ENCODE data around the gene PRR5L. TPM values are rescaled to one million over a fixed set of nuclear protein-coding genes. Genes with fewer than 3 reads are reported as not detected.

Gene PRR5L
- total RNA-seq, 4 donors from 2014 or later: 8.8 to 29.7 (median 9.4) TPM

DNA sequence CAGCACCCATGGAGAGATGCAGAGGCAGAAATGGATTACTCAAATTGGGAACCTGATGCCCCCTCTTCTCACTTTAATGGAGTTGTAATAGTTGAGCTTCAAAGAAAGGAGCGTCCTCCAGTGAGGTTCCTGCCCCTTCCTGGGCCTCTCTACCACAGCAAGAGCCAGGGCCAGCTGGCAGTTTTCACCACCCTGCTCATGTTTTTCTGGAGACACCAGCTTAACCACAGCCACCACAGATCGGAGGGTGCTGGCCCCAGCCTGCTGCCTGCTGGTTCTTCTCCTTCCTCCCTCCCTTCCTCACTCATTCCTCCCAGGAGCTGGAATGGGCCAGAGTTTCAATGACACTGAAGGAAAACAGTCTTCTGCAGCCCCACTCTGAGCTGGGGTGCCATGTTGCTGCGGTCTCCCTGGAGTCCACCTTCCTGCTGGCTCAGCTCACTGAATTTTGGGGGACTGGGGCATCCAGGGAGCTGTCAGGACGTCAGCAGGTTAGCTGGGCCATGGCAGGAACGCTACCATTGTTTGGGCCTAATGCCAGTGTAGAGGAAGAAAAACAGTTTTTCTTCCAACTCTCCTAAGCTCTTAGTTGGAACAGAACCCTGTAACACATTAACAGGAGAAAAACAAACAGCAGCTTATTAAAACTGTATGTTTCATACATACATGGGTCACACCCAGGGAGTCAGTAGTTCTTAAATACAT lies 156.3 kb downstream of the PRR5L start:
- no peak for DNase-seq (ENCODE audit: low spot score in 2 of 2)
- 63 to 67% methylated on average over 5 of the region's 5 CpGs for WGBS, 2 donors
- Histone ChIP-seq H3K27ac (peak overlapping the region in 1 of 4 donors; percentile 5), H3K27me3 (no peaks in the 10 kb centered on the region), H3K4me3 (no peak overlapping the region), H3K36me3 (peaks cover 0 to 8% (median 0%) of the 10 kb centered on the region in 3 donors), H3K9me3 (no peaks in the 10 kb centered on the region), H3K4me1 (peaks cover 0 to 60% (median 28%) of the 10 kb centered on the region in 4 donors)
- no peak for TF ChIP-seq EP300 (IDR thresholded peaks at IDR 0.05)
- TF ChIP-seq, protein P1, sequence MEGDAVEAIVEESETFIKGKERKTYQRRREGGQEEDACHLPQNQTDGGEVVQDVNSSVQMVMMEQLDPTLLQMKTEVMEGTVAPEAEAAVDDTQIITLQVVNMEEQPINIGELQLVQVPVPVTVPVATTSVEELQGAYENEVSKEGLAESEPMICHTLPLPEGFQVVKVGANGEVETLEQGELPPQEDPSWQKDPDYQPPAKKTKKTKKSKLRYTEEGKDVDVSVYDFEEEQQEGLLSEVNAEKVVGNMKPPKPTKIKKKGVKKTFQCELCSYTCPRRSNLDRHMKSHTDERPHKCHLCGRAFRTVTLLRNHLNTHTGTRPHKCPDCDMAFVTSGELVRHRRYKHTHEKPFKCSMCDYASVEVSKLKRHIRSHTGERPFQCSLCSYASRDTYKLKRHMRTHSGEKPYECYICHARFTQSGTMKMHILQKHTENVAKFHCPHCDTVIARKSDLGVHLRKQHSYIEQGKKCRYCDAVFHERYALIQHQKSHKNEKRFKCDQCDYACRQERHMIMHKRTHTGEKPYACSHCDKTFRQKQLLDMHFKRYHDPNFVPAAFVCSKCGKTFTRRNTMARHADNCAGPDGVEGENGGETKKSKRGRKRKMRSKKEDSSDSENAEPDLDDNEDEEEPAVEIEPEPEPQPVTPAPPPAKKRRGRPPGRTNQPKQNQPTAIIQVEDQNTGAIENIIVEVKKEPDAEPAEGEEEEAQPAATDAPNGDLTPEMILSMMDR (IDR thresholded peaks at IDR 0.05): no peak
- TF ChIP-seq POLR2A (IDR thresholded peaks at IDR 0.05): no peak

DNA sequence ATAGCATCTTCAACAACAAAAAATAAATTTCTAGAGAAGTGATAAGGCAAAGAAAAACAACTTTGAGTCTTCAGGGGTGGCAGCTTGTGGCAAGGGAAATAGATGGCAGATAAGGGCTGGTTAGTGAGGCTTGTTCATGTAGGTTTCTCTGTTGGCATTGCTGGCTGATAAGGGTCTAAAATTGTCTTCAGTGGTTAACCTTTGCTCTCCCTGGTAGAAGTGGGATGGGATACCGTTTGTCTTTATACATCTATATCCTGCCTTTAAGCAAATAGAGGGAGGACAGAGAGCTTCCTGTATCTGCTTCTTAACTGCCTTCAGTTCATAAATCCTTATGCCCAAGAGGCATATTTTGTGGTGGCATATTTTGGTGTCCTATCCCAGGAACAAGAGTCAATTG lies 156.9 kb downstream of the PRR5L start:
- H3K4me3 ChIP-seq: no peak overlapping the region
- H3K27me3 ChIP-seq: no peaks in the 10 kb centered on the region
- DNase-seq (ENCODE audit: low spot score in 2 of 2): no peak
- 18 to 35% methylated on average over 1 of the region's 1 CpG for WGBS, 2 donors
- peaks cover 0 to 60% (median 28%) of the 10 kb centered on the region in 4 donors for H3K4me1 ChIP-seq
- TF ChIP-seq, protein P1 (IDR thresholded peaks at IDR 0.05): no peak
- no peak for TF ChIP-seq EP300 (IDR thresholded peaks at IDR 0.05)
- no peak for TF ChIP-seq POLR2A (IDR thresholded peaks at IDR 0.05)
- no peaks in the 10 kb centered on the region for H3K9me3 ChIP-seq
- peak overlapping the region in 2 of 4 donors; percentile 20 to 21 for H3K27ac ChIP-seq
- peaks cover 0 to 7% (median 0%) of the 10 kb centered on the region in 3 donors for H3K36me3 ChIP-seq

DNA sequence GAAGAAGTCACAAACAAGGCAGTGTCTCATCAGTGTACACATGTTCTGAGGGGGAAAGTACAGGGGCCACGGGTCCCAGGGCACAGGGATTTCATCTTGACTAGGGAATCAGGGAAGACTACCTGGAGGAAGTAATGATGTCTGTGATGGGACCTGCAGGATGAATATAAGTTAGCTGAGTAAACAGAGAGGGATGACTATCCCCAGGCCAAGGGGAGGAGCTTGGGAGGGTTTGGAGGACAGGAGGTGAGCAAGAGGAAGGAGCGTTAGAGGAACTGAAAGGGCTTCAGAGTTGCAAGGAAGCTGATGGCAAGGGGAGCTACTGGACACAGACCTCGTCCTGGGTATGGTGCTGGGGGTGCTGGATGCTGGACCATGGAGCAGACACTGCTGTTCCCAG lies 157.6 kb downstream of the PRR5L start:
- no peaks in the 10 kb centered on the region for H3K27me3 ChIP-seq
- WGBS, 2 donors: 58 to 76% methylated on average over 3 of the region's 3 CpGs
- H3K27ac ChIP-seq: peak overlapping the region in 1 of 4 donors; percentile 85
- TF ChIP-seq POLR2A (IDR thresholded peaks at IDR 0.05) (no peak), EP300 (IDR thresholded peaks at IDR 0.05) (no peak)
- TF ChIP-seq, protein P1 (IDR thresholded peaks at IDR 0.05): no peak
- H3K36me3 ChIP-seq: peaks cover 0 to 7% (median 0%) of the 10 kb centered on the region in 3 donors
- no peaks in the 10 kb centered on the region for H3K9me3 ChIP-seq
- peaks cover 0 to 60% (median 28%) of the 10 kb centered on the region in 4 donors for H3K4me1 ChIP-seq
- DNase-seq (ENCODE audit: low spot score in 2 of 2): no peak
- no peak overlapping the region for H3K4me3 ChIP-seq

DNA sequence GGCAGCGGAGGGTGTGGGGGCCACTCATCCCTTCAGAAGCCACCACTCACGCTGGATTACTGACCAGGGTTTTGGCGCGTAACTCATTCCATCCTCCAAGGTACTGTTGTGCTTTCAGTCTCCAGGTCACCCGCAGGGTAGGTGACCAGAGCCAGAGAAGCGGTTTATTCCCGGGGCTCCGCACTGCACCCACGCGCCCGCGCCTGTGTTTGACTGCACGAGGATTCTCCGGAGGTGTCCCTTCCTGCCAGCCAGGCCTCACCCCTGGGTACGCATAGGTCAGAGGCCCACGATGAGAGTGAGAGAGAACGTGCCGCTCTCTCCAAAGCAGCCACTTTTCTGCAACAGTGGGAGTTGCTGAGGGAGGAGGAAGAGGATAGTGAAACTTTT lies 158.5 kb downstream of the PRR5L start:
- no peak for DNase-seq (ENCODE audit: low spot score in 2 of 2)
- Histone ChIP-seq H3K9me3 (no peaks in the 10 kb centered on the region), H3K36me3 (peaks cover 0 to 7% (median 0%) of the 10 kb centered on the region in 3 donors), H3K27ac (peak overlapping the region in 3 of 4 donors; percentile 60 to 85 (median 78)), H3K27me3 (no peaks in the 10 kb centered on the region), H3K4me3 (no peak overlapping the region), H3K4me1 (peaks cover 0 to 54% (median 26%) of the 10 kb centered on the region in 4 donors)
- 78 to 79% methylated on average over 18 of the region's 18 CpGs for WGBS, 2 donors
- TF ChIP-seq EP300 (IDR thresholded peaks at IDR 0.05): no peak

DNA sequence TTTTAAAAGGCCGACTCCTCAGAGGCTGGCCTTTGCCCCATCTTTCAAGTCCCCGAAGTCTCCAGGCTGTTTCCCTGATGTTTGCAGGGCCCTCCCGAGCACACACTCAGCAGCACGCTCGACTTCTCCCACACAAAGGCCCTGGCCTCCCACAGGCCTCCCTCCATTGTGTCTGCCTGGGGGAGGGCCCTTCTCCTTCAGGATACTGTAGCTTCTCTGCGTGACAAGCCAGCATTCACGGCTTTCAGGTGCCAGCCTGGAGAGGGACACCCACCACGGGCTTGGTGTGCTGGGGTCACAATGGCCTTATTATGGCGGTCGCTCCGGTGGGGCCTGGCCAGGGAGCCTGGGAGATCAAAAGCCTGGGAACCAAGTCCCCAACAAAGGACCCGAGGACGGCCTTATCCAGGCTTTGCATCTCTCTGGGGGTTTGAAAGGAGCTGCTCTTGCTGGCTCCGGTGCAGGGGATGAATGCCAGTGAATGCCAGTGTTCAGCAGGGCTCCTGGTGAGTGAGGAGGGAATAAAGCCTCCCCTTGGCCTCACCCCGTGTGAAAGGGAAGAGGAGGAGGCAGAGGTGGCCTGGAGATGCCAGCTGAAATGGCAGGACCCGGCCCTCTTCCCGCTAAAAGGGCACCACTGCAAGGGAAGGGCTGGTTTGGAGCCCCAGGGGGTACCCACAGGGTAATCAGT lies 159.0 kb downstream of the PRR5L start:
- TF ChIP-seq POLR2A (IDR thresholded peaks at IDR 0.05) (no peak), EP300 (IDR thresholded peaks at IDR 0.05) (no peak)
- TF ChIP-seq, protein P1 (IDR thresholded peaks at IDR 0.05): no peak
- Histone ChIP-seq H3K27ac (peak overlapping the region in 3 of 4 donors; percentile 60 to 85 (median 78)), H3K4me3 (no peak overlapping the region), H3K36me3 (peaks cover 0 to 7% (median 0%) of the 10 kb centered on the region in 3 donors), H3K27me3 (no peaks in the 10 kb centered on the region), H3K4me1 (peaks cover 0 to 49% (median 22%) of the 10 kb centered on the region in 4 donors), H3K9me3 (no peaks in the 10 kb centered on the region)
- no peak for DNase-seq (ENCODE audit: low spot score in 2 of 2)
- WGBS, 2 donors: 43 to 51% methylated on average over 14 to 17 of the region's 17 CpGs

All from tibial nerve (tissue), 4 donors.